HEK293 (cell line): ENCODE results near the gene GOSR2.

ENCODE experiments used
- BCL11B ChIP-seq: fragments of 450-650 bp; formaldehyde crosslinking; IDR thresholded peaks from 2 replicates; pipeline ENCODE4 v1.5.1; 2016; ENCODE audit warnings: low read depth, missing biosample characterization, missing genetic modification characterization
- HOXA7 ChIP-seq: sonication (generic); formaldehyde crosslinking; IDR thresholded peaks from 2 replicates; pipeline ENCODE4 v1.8.1; 2022; ENCODE audit warnings: missing genetic modification reagents, borderline replicate concordance
- HOXD13 ChIP-seq: sonication (generic); formaldehyde crosslinking; IDR thresholded peaks from 2 replicates; pipeline ENCODE4 v1.8.0; 2022; ENCODE audit warnings: missing genetic modification reagents, borderline replicate concordance
- IKZF3 ChIP-seq: fragments of 450-650 bp; IDR thresholded peaks from 2 replicates; pipeline ENCODE4 v1.5.0; 2018; ENCODE audit warnings: missing biosample characterization, mild to moderate bottlenecking, missing genetic modification characterization, moderate library complexity
- KLF16 ChIP-seq: fragments of 450-650 bp; formaldehyde crosslinking; IDR thresholded peaks from 2 replicates; pipeline ENCODE4 v1.5.1; 2017; ENCODE audit warnings: missing biosample characterization, missing genetic modification characterization
- KLF17 ChIP-seq: fragments of 450-650 bp; formaldehyde crosslinking; IDR thresholded peaks from 2 replicates; pipeline ENCODE4 v1.5.1; 2016; ENCODE audit warnings: missing biosample characterization, missing genetic modification characterization
- MZF1 ChIP-seq: fragments of 450-650 bp; formaldehyde crosslinking; IDR thresholded peaks from 2 replicates; pipeline ENCODE4 v1.5.1; 2017; ENCODE audit warnings: missing biosample characterization, missing genetic modification characterization, borderline replicate concordance
- PRDM1 ChIP-seq: fragments of 450-650 bp; formaldehyde crosslinking; IDR thresholded peaks from 2 replicates; pipeline ENCODE4; 2016; ENCODE audit warnings: missing biosample characterization, missing genetic modification characterization
- SALL2 ChIP-seq: fragments of 450-650 bp; formaldehyde crosslinking; IDR thresholded peaks from 2 replicates; pipeline ENCODE4 v1.5.0; 2017; ENCODE audit warnings: missing biosample characterization, mild to moderate bottlenecking, missing genetic modification characterization, borderline replicate concordance
- TCF7L2 ChIP-seq: IDR thresholded peaks from 2 replicates; pipeline ENCODE4 v1.6.1; 2011; ENCODE audit warnings: low read depth, mild to moderate bottlenecking, inconsistent platforms, low read length, moderate library complexity, borderline replicate concordance
- ZBTB10 ChIP-seq: fragments of 450-650 bp; formaldehyde crosslinking; IDR thresholded peaks from 2 replicates; pipeline ENCODE4 v1.5.1; 2016; ENCODE audit warnings: missing biosample characterization, missing genetic modification characterization
- ZBTB11 ChIP-seq: fragments of 450-650 bp; formaldehyde crosslinking; conservative IDR thresholded peaks from 2 replicates; pipeline ENCODE4 v1.5.1; 2016; ENCODE audit warnings: low read depth, missing biosample characterization, missing genetic modification characterization
- ZFP3 ChIP-seq: fragments of 450-650 bp; formaldehyde crosslinking; IDR thresholded peaks from 2 replicates; pipeline ENCODE4 v1.5.1; 2016; ENCODE audit warnings: low read depth, missing biosample characterization, missing genetic modification characterization
- ZNF133 ChIP-seq: fragments of 450-650 bp; formaldehyde crosslinking; IDR thresholded peaks from 2 replicates; pipeline ENCODE4 v1.5.1; 2016; ENCODE audit warnings: missing biosample characterization, missing genetic modification characterization
- ZNF16 ChIP-seq: fragments of 450-650 bp; formaldehyde crosslinking; IDR thresholded peaks from 2 replicates; pipeline ENCODE4 v1.5.1; 2016; ENCODE audit warnings: low read depth, missing biosample characterization, missing genetic modification characterization
- ZNF2 ChIP-seq: fragments of 450-650 bp; formaldehyde crosslinking; IDR thresholded peaks from 2 replicates; pipeline ENCODE4 v1.5.1; 2016; ENCODE audit warnings: missing biosample characterization, missing genetic modification characterization
- ZNF280D ChIP-seq: fragments of 450-650 bp; formaldehyde crosslinking; IDR thresholded peaks from 2 replicates; pipeline ENCODE4 v1.5.1; 2016; ENCODE audit warnings: missing biosample characterization, missing genetic modification characterization
- ZNF660 ChIP-seq: fragments of 450-650 bp; IDR thresholded peaks from 2 replicates; pipeline ENCODE4 v1.5.1; 2018; ENCODE audit warnings: missing biosample characterization, mild to moderate bottlenecking, missing genetic modification characterization

The GOSR2 gene

GRCh38 chr17:46940692-46941404, 17.9 kb downstream of the GOSR2 start (continued):
- no peak for TF ChIP-seq ZNF16 (tag by site-specific recombination)
- no peak for TF ChIP-seq ZFP3
- no peak for TF ChIP-seq IKZF3
- TF ChIP-seq TCF7L2 = no peak
- 0 out of 2 replicates have a peak, but pooled peaks have one; percentile 40 for TF ChIP-seq PRDM1
- no peak for TF ChIP-seq MZF1 (tag by site-specific recombination)
- no peak for TF ChIP-seq ZBTB10 (tag by site-specific recombination)
- TF ChIP-seq KLF17 = 0 out of 2 replicates have a peak, but pooled peaks have one; percentile 25
- TF ChIP-seq KLF16 (tag by site-specific recombination) = no peak
- no peak for TF ChIP-seq HOXA7 (CRISPR knock-in tag)
- TF ChIP-seq BCL11B (tag by site-specific recombination) = no peak
- no peak for TF ChIP-seq ZNF280D (tag by site-specific recombination)
- TF ChIP-seq ZBTB11 (tag by site-specific recombination) = no peak
- TF ChIP-seq ZNF660 (tag by site-specific recombination) = peak; percentile 96
- no peak for TF ChIP-seq SALL2
- TF ChIP-seq ZNF2 (tag by site-specific recombination) = peak; percentile 43; the same call in 1 of the 2 replicates
- TF ChIP-seq HOXD13 (CRISPR knock-in tag) = no peak
- TF ChIP-seq ZNF133 = no peak
